Ureter (tissue), 1 donor: Measurements from ENCODE around the gene GALNT10. TPM values are rescaled to one million over a fixed set of nuclear protein-coding genes. Genes with fewer than 3 reads are reported as not detected.

ENCODE experiments used
- DNase-seq: peaks from one replicate; pipeline ENCODE4 v3.0.0-alpha.2; 2020; ENCODE audit warnings: low spot score
- total RNA-seq: library from RNA; stranded (reverse); gene quantifications from one replicate; pipeline ENCODE4 v1.2.4, GENCODE V29; 2023
- donor health status: DM: yes; HTN: yes; CAD: no.

GALNT10 gene
- total RNA-seq, 1 donor from 2014 or later = 26.0 TPM

DNA sequence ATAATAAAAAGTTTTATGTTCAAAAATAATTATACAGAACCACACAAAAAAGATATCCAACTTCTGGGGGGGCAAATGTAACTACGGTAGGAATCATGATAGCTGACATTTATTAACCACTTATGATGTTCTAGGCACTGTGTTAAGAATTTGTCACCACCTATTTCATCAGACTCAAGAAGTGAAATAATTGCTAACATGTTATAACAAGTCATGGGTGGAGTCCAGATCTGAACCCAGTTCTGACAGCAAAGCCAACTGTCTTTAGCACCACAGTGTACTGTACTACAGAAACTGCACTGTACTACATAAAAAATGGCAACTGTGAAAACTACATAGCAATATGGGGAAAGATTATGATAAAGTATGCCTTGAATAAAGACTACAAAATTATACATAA lies 252.3 kb downstream of the GALNT10 start:
- no peak for DNase-seq

DNA sequence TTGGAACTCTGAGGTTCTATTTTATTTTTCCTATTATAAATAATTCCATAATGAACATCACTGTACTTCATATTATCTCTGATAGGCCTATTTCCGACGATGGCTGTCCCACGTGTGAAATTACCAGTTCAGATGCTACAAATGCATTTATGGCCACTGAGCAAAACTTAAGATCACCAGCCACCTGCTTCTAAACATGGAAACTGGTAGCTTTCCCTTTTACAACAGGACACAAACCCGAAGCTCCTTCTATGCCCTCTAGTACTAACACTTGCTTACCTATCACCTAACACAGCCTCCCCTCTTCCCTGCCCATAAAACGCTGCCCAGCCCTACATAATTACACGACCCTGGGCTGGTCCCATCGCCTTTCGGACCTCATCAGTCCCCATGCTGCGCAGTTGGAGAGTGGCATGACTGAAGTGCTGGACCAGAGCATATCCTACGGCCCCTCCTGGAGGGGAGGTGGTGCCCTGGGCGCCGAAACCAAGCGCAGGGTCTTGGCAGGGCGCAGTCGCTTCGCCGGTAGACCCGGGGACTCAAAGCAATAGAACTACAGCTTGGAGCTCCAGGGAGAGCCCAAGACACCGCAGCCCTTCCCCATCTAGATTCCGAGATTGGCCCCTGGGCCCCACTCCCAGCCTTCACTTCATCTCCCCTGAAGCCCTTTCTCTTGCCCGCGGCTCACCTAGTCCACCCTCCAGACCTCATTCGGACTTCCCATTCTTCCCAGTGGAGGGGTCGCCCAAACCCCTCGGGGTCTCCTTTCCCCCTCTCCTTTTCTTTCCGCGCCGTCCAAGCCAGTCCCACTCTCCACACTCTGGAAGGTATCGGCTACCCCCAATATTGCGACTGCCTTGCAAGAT lies 254.3 kb downstream of the GALNT10 start:
- peak; percentile 45 for DNase-seq

DNA sequence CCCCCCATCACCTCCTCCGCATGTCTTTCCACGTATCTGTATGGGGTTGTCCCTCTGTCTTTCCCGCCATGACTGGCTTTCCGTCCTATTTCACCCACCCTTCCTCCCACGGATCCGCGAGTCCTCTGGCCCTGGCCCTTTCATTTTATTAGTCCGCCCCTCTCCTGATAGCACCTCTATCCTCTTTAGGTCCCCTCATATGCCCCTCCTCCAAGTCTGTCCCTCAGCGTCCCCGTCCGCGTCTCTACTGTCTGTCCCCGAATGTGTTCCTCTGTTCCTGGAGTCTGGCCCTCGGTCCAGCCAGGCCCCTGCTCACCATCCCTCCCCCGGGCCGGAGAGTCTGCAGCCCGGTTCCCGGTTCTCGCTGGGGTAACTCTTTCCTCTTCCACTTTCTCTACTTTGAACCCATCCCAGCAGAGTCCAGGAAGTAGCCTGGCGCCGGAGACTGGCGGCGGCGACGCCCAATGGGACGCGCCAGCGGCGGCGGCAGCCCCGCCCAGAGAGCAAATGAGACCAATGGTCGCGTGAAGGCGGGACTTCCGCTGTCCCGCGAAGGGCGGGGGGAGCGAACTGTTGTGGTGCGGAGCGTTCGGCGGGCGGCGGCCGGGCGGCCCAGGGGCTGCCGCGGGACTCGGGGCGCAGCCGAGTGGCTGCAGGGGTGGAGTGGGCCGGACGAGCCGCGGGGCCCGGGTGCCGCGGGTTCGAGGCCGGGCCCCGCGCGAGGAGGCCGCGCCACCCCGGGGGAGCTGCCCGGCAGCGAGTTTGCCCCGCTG lies 255.1 kb downstream of the GALNT10 start, which contains the start of gene SAP30L:
Gene SAP30L (plus strand): TSS at position 576 of the 773 bp plus-strand sequence. CDS start 608 bp downstream, outside the sequence.
- peak; percentile 96 for DNase-seq

DNA sequence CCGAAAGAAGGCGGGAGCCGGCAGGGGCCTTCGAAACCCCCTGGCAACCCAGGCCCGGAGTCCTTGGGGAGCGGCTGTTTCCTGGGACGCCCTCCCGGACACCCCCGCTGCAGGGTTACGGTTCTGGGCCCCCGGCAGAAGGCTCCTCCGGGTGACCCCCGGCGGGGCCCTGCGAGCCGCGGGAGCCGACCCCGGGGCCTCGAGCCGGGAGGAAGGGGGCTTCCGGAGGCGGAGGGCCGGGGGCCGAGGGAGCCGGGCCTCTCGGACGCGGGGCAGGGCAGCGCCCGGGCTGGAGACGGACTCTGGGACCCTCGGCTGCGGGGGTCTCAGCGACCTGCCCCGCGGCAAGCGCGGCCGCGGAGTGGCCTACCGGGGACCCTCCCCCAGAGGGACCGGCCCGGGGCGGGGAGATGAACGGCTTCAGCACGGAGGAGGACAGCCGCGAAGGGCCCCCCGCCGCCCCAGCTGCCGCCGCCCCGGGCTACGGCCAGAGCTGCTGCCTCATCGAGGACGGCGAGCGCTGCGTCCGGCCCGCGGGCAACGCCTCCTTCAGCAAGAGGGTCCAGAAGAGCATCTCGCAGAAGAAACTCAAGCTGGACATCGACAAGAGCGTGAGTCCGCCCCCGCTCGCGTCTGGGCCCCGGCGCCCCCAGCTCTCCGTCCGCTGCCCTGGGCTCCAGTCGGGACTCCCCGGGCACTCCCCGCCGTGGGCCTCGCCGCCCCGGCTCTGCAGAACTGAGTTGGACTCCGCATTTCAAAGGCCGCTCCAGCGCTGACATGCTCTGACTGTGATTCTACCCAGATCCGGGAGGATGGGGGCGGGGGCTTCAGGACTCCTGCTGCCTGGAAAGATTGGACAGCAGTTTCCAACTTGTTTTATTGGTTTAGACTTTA lies 255.9 kb downstream of the GALNT10 start:
- peak; percentile 54 for DNase-seq

DNA sequence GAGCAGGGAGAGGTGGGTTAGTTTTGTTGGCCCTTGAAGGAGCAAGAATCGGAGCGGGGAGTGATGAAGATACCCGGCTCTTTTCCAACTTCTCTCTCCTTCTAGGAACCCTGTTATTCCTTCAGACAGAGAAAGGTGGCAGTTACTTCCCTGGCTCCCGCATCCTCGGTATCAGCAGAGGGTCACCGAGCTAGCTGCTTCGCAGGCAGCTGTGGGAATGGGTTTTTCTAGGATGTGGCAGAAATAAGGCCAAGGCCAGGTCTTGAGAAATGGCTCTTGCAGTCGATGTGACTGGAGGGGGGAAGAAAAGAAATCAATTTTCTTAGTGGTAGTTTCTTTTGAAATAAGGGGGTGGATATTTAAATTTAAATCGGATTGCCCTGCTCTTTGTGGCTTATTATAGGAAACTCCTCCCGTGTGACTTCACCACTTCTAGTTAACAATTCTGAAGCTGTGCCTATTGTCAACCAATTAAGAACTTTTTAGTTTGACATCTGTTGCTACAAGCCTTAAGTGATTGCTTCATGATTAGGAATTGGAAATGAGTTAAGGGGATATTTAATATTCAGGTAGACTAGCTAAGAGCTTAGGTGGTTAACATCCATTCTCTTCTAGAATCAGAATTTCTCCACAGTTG lies 256.7 kb downstream of the GALNT10 start:
- no peak for DNase-seq

DNA sequence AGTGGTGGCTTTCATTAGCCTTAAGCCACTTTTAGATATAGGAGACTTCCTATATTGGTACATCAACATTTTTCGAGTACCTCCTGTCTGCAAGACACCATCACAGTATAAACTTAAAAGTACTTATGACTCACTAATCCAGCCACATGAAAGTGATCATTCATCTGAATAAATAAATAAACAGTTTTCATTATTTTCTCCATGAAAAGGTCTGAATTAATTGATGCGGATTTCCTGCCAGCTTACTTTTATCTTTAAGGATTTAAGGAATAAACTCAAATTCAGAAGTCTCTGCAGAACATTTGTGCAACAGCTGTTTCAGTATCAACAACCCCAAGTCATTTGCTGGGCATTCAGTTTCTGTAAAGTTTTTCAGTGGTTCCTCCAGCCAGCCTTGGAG lies 259.3 kb downstream of the GALNT10 start:
- DNase-seq = no peak

DNA sequence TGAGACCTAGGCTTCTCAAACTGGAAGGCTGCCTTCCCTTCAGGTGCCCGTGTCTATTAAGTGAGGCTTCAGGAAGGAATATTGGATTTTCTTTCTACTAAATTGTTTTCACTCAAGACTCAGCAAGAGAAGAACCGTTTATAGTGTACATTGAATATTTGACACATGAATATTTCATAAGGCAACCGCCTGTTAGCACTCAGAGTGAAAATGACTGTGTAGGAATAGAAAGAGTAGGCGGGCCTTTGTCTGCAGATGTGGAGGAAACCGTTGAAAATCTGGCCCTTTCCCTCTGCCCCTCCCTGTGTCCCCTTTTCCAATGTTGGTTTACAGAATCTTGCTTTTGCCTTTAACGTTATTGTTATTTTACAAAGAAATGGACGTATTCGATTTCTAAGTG lies 261.4 kb downstream of the GALNT10 start:
- DNase-seq = no peak

DNA sequence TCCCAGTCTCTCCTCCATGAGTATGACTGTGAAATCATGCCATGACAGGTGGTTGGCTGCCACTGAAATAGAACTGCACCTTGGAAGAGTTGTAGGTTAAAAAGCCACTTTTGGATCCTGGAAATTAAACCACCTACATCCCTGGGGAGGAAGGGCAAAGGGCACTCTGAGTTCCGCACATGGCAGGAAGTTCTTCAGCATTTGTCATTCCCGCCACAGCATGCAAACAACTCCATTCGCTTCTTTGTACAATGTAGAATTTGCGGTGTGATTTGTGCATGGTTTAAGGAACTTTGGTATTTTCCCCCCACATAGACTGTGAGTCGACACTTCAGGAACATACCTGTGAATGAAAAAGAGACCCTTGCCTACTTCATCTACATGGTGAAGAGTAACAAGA lies 265.1 kb downstream of the GALNT10 start:
- no peak for DNase-seq

DNA sequence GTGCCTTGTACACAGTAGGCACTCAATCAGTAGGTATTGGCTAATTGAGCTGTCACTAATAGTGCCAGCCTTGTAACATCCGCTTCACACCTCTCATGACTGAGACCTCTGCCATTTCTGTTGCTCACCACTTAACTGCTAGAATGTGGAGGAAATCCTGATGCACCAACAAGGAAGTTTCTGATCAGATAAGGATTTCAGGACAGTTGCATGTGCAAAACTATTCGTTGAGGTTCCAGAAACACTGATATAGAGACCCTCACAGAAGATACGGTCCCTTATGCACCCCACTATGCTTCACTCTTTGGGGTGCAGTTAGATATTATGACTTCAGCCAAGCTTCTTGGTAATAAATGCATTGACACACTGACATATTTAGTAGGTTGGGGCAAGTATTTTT lies 266.0 kb downstream of the GALNT10 start:
- no peak for DNase-seq

DNA sequence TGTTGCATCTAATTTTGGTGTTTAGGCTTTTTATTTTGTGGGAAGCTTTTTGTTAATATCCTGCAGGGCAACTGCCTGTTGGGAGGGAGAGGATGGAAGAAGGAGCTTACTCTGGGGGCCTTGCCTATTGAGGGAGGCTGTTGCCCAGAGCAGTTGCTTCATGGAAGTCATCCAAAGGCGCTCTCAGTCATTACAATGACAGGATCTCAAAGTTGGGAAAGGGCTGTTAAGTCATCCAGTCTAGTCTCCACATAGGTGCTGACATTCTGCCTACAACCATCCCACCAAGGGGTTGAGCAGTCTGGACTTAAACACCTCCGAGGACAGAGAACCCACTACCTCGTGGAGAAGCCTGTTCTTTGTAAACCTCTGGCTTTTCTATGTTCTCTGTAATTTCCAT lies 268.5 kb downstream of the GALNT10 start:
- DNase-seq = no peak

DNA sequence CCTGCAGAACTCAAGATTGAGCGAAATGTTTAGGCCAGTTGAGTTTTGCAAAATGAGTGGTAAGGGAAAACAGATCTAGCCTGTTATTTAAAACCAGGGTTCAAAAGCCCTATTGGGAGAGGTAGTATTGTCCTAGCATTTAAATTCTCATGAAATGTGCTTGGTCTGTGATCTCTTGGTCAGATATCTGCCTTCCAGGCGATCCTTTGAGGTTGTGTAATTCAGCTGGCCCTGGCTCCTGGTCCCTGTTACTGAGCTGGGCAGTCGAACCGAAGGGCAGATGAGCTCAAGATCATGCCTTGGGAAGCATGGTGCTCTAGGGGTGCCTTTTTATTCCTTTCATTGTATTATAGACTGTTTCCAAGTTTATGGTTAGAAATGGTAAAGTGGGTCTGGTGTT lies 269.6 kb downstream of the GALNT10 start:
- no peak for DNase-seq

DNA sequence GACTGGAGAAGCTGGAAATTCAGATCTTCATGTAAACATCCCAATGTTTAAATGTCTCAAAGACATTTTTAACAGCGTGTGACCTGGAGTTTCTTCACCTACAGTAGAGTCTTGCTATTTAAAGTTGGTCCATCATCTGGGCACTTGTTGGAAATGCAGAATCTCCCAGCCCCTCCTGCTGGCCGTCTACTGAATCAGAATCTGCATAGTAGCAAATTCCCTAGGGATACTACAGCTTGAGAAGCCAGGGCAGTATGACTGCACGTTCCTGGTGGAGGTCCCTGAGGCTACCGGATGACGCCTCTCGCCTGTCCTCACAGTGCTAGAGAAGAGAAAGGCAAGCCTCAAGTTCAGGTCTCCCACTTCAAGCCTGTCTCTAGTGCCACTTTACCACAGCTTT lies 271.0 kb downstream of the GALNT10 start:
- no peak for DNase-seq

DNA sequence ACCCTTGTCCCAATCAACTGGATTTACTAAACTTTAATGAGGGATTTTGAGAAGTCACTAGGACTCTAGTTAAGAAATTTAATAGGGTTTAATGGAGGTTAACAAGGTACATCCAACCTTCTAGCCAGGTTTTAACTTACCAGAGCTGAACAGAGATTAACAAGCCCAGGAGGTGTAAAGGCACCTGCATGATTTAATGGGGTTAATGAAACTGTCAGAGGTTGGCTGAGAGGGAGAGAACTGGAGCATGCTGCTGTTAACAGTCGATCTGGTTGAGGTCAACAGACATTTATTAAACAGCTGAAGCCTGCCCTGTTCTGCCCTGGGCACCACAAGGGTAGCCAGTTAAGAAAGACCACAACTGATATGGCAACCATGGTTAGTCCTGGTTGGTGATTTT lies 273.9 kb downstream of the GALNT10 start:
- no peak for DNase-seq

DNA sequence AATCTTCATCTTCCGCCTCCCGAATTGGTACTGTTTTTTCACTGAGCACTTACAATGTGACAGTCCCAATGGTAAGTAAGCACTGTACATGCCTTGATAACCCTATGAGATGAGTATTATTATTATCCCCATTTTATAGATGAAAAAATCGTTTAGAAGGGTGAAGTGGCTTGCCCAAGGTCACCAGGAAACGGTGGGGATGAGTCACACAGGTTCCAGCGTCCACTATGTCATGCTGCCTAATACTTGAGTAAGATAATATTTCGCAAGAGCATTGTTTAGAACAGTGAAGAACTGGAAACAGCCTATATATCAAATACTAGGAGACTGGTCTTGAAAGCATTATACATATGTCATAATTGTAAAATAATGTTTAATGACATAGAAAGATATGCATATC lies 274.6 kb downstream of the GALNT10 start:
- DNase-seq = no peak

DNA sequence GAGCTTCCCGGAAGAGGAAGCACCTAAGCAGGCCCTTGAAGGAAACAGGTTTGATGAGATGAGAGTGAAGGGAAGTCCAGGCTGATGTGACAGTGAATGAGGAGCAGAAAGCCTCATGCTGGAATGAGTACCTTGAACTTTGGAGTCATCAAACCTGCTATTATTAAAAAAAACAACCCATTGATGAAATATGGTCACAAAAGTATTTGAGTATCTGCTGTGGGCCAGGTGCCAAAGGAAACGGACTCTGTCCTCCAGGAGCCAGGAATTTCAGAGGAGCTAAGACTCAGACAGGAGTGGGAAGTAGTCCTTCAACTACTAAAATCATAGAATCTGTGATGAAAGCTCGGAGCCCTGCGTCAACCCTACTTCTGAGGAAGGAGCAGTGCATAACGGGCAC lies 275.6 kb downstream of the GALNT10 start:
- no peak for DNase-seq

DNA sequence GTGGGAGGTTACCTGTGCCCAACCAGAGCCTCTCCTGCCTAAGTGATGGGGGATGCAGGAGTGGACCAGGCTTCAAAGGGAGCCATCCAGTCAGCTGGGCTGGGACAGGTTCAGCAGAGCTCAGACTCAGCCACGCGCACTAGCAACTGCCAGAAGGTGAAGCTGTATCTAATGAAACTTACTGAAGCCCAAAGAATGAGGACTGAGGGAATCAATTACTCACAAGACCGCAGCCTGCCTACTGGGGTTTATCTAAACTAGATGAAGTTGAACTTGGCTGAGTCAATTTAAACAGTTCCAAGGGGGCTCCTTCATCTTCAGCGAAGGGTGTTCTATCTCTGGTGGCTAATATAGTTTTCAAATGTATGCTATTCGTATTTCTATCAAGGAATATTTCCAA lies 276.1 kb downstream of the GALNT10 start:
- no peak for DNase-seq

DNA sequence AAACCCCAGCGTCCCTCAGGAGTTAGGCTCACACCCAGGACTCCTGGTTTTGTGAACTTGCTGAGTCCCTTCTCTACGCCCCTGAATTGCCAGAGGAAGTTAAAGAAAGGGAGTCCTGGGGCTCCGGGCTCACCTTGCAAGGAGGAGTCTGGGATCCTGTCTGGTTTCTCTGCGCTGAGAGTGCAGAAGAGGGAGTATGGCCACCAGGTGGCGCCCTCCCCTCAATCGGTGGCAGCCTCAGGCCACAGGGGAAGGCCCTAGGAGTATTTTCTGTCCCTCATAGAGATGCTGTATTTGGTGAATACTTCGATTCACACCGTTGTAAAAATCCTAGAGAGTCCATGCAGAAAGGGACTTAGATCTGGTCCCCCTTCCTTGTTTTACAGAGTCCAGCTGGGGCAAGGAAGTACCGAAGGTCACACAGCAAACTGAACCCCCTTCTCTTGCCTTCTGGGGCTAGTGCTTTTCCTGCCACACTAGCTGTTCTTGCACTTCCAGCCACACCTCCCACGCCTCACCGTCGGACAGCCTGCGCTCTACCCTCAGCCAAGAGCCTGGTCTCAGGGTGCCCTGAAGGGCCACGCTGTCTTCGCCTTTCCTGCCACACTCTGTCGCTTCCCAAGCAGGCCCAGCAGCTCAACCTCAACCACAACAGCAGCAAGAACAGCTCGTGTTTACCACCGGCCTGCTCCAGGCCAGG lies 277.3 kb downstream of the GALNT10 start:
- peak; percentile 79 for DNase-seq

DNA sequence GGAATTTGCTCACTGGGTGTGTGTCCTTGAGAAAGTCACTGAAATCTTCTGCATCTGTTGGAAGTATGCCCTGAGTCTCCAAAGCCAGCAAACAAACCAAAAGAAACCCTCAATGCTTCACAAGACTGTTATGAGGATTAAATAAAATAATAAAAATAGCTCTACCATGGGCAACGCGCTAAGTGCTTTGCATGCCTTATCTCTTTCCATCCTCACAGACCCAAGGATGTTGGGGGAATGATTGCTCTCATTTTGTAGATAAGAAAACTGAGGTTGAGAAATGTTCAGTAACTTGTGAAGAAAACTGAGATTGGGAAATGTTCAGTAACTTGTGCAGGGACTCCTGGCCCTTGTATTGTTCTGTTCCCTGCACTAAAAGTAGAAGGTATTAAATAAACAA lies 279.6 kb downstream of the GALNT10 start:
- no peak for DNase-seq
